HG03432 (cell line): ENCODE results near the gene ACAD11.
A peak's percentile ranks its signal among the peaks of the same experiment; 100 is the strongest.

Experiments
- ATAC-seq: cut with Tn5 transposase; IDR thresholded peaks from one replicate; pipeline ENCODE4 v1.9.1; 2021; ENCODE audit warnings: mild to moderate bottlenecking, moderate library complexity; ENCODE audit not compliant: unreplicated experiment

ACAD11 gene

GRCh38 chr3:132659365-132660051 is at the start of gene ACAD11:
Gene ACAD11 (minus strand): TSS chr3:132659809. CDS start chr3:132659751, 58 bp downstream.
- peak; percentile 63 for ATAC-seq

GRCh38 chr3:132703733-132704132 is 44.1 kb upstream of the ACAD11 start:
- no peak for ATAC-seq

- no peak for ATAC-seq
These were observed 35.8 kb upstream of the ACAD11 start for GRCh38 chr3:132695422-132695821.

GRCh38 chr3:132694991-132695390 is 35.4 kb upstream of the ACAD11 start:
- no peak for ATAC-seq

- ATAC-seq: no peak
These were observed 30.4 kb upstream of the ACAD11 start for GRCh38 chr3:132690040-132690439.

GRCh38 chr3:132682201-132682600 is 22.6 kb upstream of the ACAD11 start:
- no peak for ATAC-seq

GRCh38 chr3:132681421-132681820 is 21.8 kb upstream of the ACAD11 start:
- no peak for ATAC-seq

- no peak for ATAC-seq
These were observed 20.3 kb upstream of the ACAD11 start for GRCh38 chr3:132679911-132680310.

GRCh38 chr3:132675408-132675807 is 15.8 kb upstream of the ACAD11 start:
- ATAC-seq: no peak

- ATAC-seq: no peak
These were observed 9.7 kb upstream of the ACAD11 start for GRCh38 chr3:132669256-132669777.

GRCh38 chr3:132665230-132665745 is 5.7 kb upstream of the ACAD11 start:
- no peak for ATAC-seq

GRCh38 chr3:132662212-132662611 is 2.6 kb upstream of the ACAD11 start:
- no peak for ATAC-seq

GRCh38 chr3:132661101-132661500 is 1.5 kb upstream of the ACAD11 start:
- no peak for ATAC-seq

GRCh38 chr3:132660811-132661070 is 1.1 kb upstream of the ACAD11 start:
- no peak for ATAC-seq

- ATAC-seq: peak; percentile 84
These were observed 622 bp upstream of the ACAD11 start, which contains the start of gene UBA5 for GRCh38 chr3:132660052-132660810. Gene UBA5 (plus strand): TSS chr3:132660329. CDS start chr3:132660538, 209 bp downstream.

- ATAC-seq: no peak
These were observed 627 bp downstream of the ACAD11 start for GRCh38 chr3:132659000-132659364.

- no peak for ATAC-seq
These were observed 1.5 kb downstream of the ACAD11 start for GRCh38 chr3:132657869-132658747.

- ATAC-seq: no peak
These were observed 4.1 kb downstream of the ACAD11 start for GRCh38 chr3:132655471-132655870.

- no peak for ATAC-seq
These were observed 4.9 kb downstream of the ACAD11 start for GRCh38 chr3:132654721-132655120.

GRCh38 chr3:132654190-132654589 is 5.4 kb downstream of the ACAD11 start:
- ATAC-seq: no peak

GRCh38 chr3:132652640-132653270 is 6.9 kb downstream of the ACAD11 start:
- no peak for ATAC-seq
